Measurements from ENCODE around the gene NMRK2.
A peak's percentile ranks its signal among the peaks of the same experiment; 100 is the strongest.
"Not testable (repeated sequence)": the region's sequence is repeated elsewhere in the genome, so short reads cannot be mapped to it uniquely, and the experiment has no call there.

The NMRK2 gene

GRCh38 chr19:3966051-3967017 lies 33.5 kb downstream of the NMRK2 start:
- DNase-seq, result no peak

- DNase-seq, result not testable (repeated sequence)
These were observed 35.1 kb downstream of the NMRK2 start for GRCh38 chr19:3967983-3968382.

GRCh38 chr19:3968556-3969434 lies 35.9 kb downstream of the NMRK2 start:
- DNase-seq, result peak; percentile 72

- no peak for DNase-seq
These were observed 36.8 kb downstream of the NMRK2 start for GRCh38 chr19:3969435-3970312.

- DNase-seq, result no peak
These were observed 37.5 kb downstream of the NMRK2 start for GRCh38 chr19:3970313-3970807.

GRCh38 chr19:3970808-3971598 lies 38.1 kb downstream of the NMRK2 start, which contains the start of gene DAPK3:
TSS of gene DAPK3 (minus strand) at chr19:3971099. CDS start at chr19:3969735, 1,364 bp downstream.
- peak; percentile 95 for DNase-seq

- no peak for DNase-seq
These were observed 42.3 kb downstream of the NMRK2 start for GRCh38 chr19:3975144-3975543.

GRCh38 chr19:3975637-3976087 lies 42.8 kb downstream of the NMRK2 start:
- DNase-seq, result no peak

GRCh38 chr19:3976495-3977241 lies 43.8 kb downstream of the NMRK2 start:
- no peak for DNase-seq

GRCh38 chr19:3977242-3978143 lies 44.6 kb downstream of the NMRK2 start:
- DNase-seq, result no peak

GRCh38 chr19:3978145-3978544 lies 45.3 kb downstream of the NMRK2 start:
- no peak for DNase-seq

GRCh38 chr19:3979289-3979673 lies 46.4 kb downstream of the NMRK2 start:
- DNase-seq, result no peak

GRCh38 chr19:3979674-3980352 lies 46.9 kb downstream of the NMRK2 start:
- no peak for DNase-seq

- no peak for DNase-seq
These were observed 47.7 kb downstream of the NMRK2 start for GRCh38 chr19:3980353-3981251.

GRCh38 chr19:3981373-3981735 lies 48.5 kb downstream of the NMRK2 start:
- DNase-seq, result no peak

GRCh38 chr19:3981736-3982681 lies 49.1 kb downstream of the NMRK2 start:
- no peak for DNase-seq
